Fibroblast of villous mesenchyme (primary cell): ENCODE results near the gene SEC14L2. TPM values are rescaled to one million over a fixed set of nuclear protein-coding genes. Genes with fewer than 3 reads are reported as not detected.
A peak's percentile ranks its signal among the peaks of the same experiment; 100 is the strongest.

Source experiments
- DNase-seq: peaks from one replicate; pipeline ENCODE4 v3.0.0-alpha.2; 2010; ENCODE audit warnings: low read depth
- H3K4me3 ChIP-seq: 2 replicates; pipeline ENCODE4 v1.5.1; 2011; ENCODE audit warnings: low read depth, mild to moderate bottlenecking, low read length
- total RNA-seq: library from RNA; depleted of rRNA; stranded (reverse); fragments of >200 nt; gene quantifications from 2 replicates; pipeline ENCODE4 v1.2.3, GENCODE V29; 2012
- TF ChIP-seq, protein P1 (sequence below): IDR thresholded peaks from 2 replicates; pipeline ENCODE4 v1.5.1; 2012; ENCODE audit warnings: low read depth, mild to moderate bottlenecking, low read length; ENCODE audit not compliant: insufficient read depth

The SEC14L2 gene
- total RNA-seq, 1 donor: 9.5 TPM

- peak within 1 kb of the TSS; percentile 71 for H3K4me3 ChIP-seq
- peak; percentile 66 for DNase-seq
- TF ChIP-seq, protein P1, sequence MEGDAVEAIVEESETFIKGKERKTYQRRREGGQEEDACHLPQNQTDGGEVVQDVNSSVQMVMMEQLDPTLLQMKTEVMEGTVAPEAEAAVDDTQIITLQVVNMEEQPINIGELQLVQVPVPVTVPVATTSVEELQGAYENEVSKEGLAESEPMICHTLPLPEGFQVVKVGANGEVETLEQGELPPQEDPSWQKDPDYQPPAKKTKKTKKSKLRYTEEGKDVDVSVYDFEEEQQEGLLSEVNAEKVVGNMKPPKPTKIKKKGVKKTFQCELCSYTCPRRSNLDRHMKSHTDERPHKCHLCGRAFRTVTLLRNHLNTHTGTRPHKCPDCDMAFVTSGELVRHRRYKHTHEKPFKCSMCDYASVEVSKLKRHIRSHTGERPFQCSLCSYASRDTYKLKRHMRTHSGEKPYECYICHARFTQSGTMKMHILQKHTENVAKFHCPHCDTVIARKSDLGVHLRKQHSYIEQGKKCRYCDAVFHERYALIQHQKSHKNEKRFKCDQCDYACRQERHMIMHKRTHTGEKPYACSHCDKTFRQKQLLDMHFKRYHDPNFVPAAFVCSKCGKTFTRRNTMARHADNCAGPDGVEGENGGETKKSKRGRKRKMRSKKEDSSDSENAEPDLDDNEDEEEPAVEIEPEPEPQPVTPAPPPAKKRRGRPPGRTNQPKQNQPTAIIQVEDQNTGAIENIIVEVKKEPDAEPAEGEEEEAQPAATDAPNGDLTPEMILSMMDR: no peak
Measured at GRCh38 chr22:30425616-30426387, 29.0 kb downstream of the SEC14L2 start, which contains the start of gene MTFP1. Gene MTFP1, plus strand, starts transcription at chr22:30425768. Its CDS starts 112 bp downstream, at chr22:30425880.

- peak; percentile 69 for DNase-seq
- TF ChIP-seq, protein P1: peak; percentile 78
Measured at GRCh38 chr22:30426388-30427353, 29.9 kb downstream of the SEC14L2 start.

DNA sequence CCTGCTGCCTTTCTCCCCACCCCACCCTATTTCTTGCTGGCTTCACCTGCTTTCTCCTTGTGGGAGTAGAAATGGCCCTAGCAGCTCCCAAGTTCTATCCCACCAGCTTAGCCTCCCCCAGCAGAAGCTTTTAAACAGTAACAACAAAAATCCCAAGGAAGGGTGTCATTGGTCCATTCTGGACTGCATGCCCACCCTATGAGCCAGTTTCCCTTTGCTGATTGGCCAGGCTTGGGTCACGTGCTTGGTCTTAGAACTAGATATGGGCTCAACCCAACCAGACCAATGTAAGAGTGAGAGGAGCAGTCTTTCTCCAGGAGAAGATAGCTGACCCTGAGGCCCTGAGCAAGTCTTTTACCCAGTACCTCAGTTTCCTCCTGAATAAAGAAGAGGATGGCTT lies 31.1 kb downstream of the SEC14L2 start:
- TF ChIP-seq, protein P1: no peak
- no peak overlapping the region for H3K4me3 ChIP-seq
- DNase-seq: no peak

More at GRCh38 chr22:30426388-30427353, 29.9 kb downstream of the SEC14L2 start:
- H3K4me3 ChIP-seq: peak overlapping the region; percentile 71

DNA sequence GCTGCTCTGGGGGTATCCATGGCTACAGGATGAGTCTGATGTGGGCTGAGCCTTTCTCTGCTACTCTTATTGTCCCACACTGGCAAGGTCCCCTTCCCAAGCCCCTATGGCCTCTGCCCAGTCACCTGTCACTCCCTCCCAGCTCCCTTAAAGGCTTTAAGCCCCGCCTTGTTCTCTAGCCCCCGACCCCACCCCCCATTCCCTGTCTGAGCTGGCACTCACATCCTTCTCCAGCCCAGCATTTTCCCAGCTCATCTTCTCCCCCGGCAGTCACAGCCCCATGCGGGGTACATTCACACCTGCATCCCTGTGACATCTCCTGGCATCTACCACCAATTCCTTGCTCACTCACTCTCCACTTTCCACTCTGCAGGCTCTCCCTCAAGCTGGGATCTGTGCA lies 33.1 kb downstream of the SEC14L2 start:
- TF ChIP-seq, protein P1: no peak
- no peak for DNase-seq
- H3K4me3 ChIP-seq: no peak overlapping the region

DNA sequence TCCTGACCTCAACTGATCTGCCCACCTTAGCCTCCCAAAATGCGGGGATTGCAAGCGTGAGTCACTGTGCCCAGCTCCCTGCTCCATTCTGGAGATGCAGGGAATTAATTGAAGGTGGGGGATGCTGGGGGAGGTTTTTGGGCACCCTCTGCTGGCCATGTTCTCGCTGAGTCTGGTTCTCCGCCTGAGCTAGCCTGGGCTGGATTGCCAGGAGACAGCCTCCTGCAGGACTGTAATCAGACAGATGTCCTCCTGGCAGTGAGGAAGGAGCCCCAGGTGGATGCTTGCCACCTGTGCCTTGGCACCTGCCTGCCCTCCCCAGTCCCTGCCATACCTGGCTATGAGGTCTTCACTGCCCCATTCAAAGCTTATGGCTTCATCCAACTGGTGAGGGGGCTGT lies 34.1 kb downstream of the SEC14L2 start:
- no peak overlapping the region for H3K4me3 ChIP-seq
- no peak for DNase-seq
- TF ChIP-seq, protein P1: no peak

GRCh38 chr22:30432096-30432495 lies 35.3 kb downstream of the SEC14L2 start:
- no peak for DNase-seq
- no peak overlapping the region for H3K4me3 ChIP-seq
- TF ChIP-seq, protein P1: no peak
